HepG2 (cell line): ENCODE measurements around the gene MTHFR. TPM values are rescaled to one million over a fixed set of nuclear protein-coding genes. Genes with fewer than 3 reads are reported as not detected.
A peak's percentile ranks its signal among the peaks of the same experiment; 100 is the strongest.

Source experiments
- AGO2 ChIP-seq: fragments of 200-400 bp; formaldehyde crosslinking; optimal IDR thresholded peaks from 2 replicates; pipeline ENCODE3; 2017; ENCODE audit warnings: mild to moderate bottlenecking, low read depth, low read length, moderate library complexity
- ARID4A ChIP-seq: sonication (generic); formaldehyde crosslinking; IDR thresholded peaks from 2 replicates; pipeline ENCODE4 v1.5.0; 2020; ENCODE audit warnings: mild to moderate bottlenecking, missing genetic modification reagents, borderline replicate concordance
- CHD2 ChIP-seq: IDR thresholded peaks from 2 replicates; pipeline ENCODE4 v1.6.1; 2011; ENCODE audit warnings: low read depth, low read length, improper control_type of control experiment
- IRF2 ChIP-seq: IDR thresholded peaks from 2 replicates; pipeline ENCODE4 v1.6.1; 2018; ENCODE audit warnings: missing genetic modification reagents, missing compliant biosample characterization
- POLR2G ChIP-seq: fragments of 200-400 bp; formaldehyde crosslinking; IDR thresholded peaks from 2 replicates; pipeline ENCODE4 v1.6.1; 2018; ENCODE audit warnings: mild to moderate bottlenecking, low read depth, low read length, moderate library complexity
- RBM22 ChIP-seq: fragments of 200-400 bp; formaldehyde crosslinking; optimal IDR thresholded peaks from 2 replicates; pipeline ENCODE3; 2017; ENCODE audit warnings: mild to moderate bottlenecking, low read length, moderate library complexity
- RXRB ChIP-seq: IDR thresholded peaks from 2 replicates; pipeline ENCODE4 v1.6.1; 2016; ENCODE audit warnings: borderline replicate concordance, missing genetic modification reagents, missing compliant biosample characterization
- SPEN ChIP-seq: sonication (generic); formaldehyde crosslinking; IDR thresholded peaks from 2 replicates; pipeline ENCODE4 v1.5.1; 2020; ENCODE audit warnings: low read depth, mild to moderate bottlenecking, missing genetic modification reagents
- ZFX ChIP-seq: sonication (generic); formaldehyde crosslinking; IDR thresholded peaks from 2 replicates; pipeline ENCODE4 v1.4.0; 2020; ENCODE audit warnings: mild to moderate bottlenecking, low read depth, missing genetic modification reagents, moderate library complexity
- ZNF124 ChIP-seq: sonication (generic); formaldehyde crosslinking; IDR thresholded peaks from 2 replicates; pipeline ENCODE4 v1.4.0; 2020; ENCODE audit warnings: missing genetic modification reagents
- ZNF512B ChIP-seq: sonication (generic); formaldehyde crosslinking; IDR thresholded peaks from 2 replicates; pipeline ENCODE4 v1.5.1; 2020; ENCODE audit warnings: missing genetic modification reagents, mild to moderate bottlenecking, borderline replicate concordance
- ZNF761 ChIP-seq: sonication (generic); formaldehyde crosslinking; conservative IDR thresholded peaks from 2 replicates; pipeline ENCODE4 v1.4.0; 2020; ENCODE audit warnings: mild to moderate bottlenecking, missing genetic modification reagents
- polyA plus RNA-seq, 8 experiments: library from polyadenylated mRNA; depleted of rRNA in 3 of 8; stranded (reverse) in 7 of 8; unstranded in 1 of 8; fragments of >200 nt; fragmentation: Illumina TruSeq in 4 of 8; extraction: Trizol in 4 of 8; gene quantifications; 2 replicates each; pipeline versions ENCODE4 v1.2.1 to v1.2.3, GENCODE V29; 2011 to 2016; ENCODE audit warnings: low read depth in 4 of 8, missing spikeins in 1 of 8, mixed read lengths in 1 of 8; ENCODE audit not compliant: insufficient read depth in 1 of 8
- total RNA-seq, 5 experiments: library from RNA; depleted of rRNA; stranded (reverse); fragments of >200 nt; fragmentation: Illumina TruSeq; extraction: Trizol; gene quantifications; 2 replicates each; pipeline ENCODE4 v1.2.3, GENCODE V29; 2016; ENCODE audit warnings: low read depth in 1 of 5
- TF ChIP-seq, protein P1 (sequence below): sonication (generic); formaldehyde crosslinking; IDR thresholded peaks from 2 replicates; pipeline ENCODE4 v1.8.0; 2022; ENCODE audit warnings: mild to moderate bottlenecking, missing genetic modification reagents
- TF ChIP-seq, protein P2 (sequence below): sonication (generic); formaldehyde crosslinking; IDR thresholded peaks from 2 replicates; pipeline ENCODE4 v1.4.0; 2020; ENCODE audit warnings: missing genetic modification reagents

MTHFR gene
- total and polyA plus RNA-seq, 2 of the 13 experiments (the other 11 are each of a cell fraction or from before 2014, with no cell fraction given): 3.8 to 8.2 TPM

GRCh38 chr1:11838349-11839272 is 32.8 kb upstream of the MTHFR start (continued):
- TF ChIP-seq ARID4A (CRISPR knock-in tag): peak; percentile 19; the same call in 1 of the 2 replicates
- TF ChIP-seq POLR2G: no peak
- TF ChIP-seq IRF2: peak; percentile 75
- TF ChIP-seq SPEN: 0 out of 2 replicates have a peak, but pooled peaks have one; percentile 45
- peak; percentile 45 for TF ChIP-seq RBM22
- 0 out of 2 replicates have a peak, but pooled peaks have one; percentile 45 for TF ChIP-seq ZNF124 (CRISPR knock-in tag)
- TF ChIP-seq ZFX (CRISPR knock-in tag): peak; percentile 54; the same call in 1 of the 2 replicates
- TF ChIP-seq, protein P1, sequence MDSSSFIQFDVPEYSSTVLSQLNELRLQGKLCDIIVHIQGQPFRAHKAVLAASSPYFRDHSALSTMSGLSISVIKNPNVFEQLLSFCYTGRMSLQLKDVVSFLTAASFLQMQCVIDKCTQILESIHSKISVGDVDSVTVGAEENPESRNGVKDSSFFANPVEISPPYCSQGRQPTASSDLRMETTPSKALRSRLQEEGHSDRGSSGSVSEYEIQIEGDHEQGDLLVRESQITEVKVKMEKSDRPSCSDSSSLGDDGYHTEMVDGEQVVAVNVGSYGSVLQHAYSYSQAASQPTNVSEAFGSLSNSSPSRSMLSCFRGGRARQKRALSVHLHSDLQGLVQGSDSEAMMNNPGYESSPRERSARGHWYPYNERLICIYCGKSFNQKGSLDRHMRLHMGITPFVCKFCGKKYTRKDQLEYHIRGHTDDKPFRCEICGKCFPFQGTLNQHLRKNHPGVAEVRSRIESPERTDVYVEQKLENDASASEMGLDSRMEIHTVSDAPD: no peak
- TF ChIP-seq, protein P2, sequence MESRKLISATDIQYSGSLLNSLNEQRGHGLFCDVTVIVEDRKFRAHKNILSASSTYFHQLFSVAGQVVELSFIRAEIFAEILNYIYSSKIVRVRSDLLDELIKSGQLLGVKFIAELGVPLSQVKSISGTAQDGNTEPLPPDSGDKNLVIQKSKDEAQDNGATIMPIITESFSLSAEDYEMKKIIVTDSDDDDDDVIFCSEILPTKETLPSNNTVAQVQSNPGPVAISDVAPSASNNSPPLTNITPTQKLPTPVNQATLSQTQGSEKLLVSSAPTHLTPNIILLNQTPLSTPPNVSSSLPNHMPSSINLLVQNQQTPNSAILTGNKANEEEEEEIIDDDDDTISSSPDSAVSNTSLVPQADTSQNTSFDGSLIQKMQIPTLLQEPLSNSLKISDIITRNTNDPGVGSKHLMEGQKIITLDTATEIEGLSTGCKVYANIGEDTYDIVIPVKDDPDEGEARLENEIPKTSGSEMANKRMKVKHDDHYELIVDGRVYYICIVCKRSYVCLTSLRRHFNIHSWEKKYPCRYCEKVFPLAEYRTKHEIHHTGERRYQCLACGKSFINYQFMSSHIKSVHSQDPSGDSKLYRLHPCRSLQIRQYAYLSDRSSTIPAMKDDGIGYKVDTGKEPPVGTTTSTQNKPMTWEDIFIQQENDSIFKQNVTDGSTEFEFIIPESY (CRISPR knock-in tag): peak; percentile 76
- peak; percentile 68 for TF ChIP-seq AGO2
- TF ChIP-seq CHD2: no peak
- 0 out of 2 replicates have a peak, but pooled peaks have one; percentile 44 for TF ChIP-seq ZNF761 (CRISPR knock-in tag)
- no peak for TF ChIP-seq ZNF512B (CRISPR knock-in tag)
- peak; percentile 41; the same call in 1 of the 2 replicates for TF ChIP-seq RXRB (CRISPR knock-in tag)
